NCI-H526 (cell line): ENCODE measurements around the gene KLK11.
A peak's percentile ranks its signal among the peaks of the same experiment; 100 is the strongest.

Experiments
- DNase-seq, 2 experiments: peaks; one replicate each; lab custom pipeline; 2025; lab: John Stamatoyannopoulos, UW

Gene KLK11

DNA sequence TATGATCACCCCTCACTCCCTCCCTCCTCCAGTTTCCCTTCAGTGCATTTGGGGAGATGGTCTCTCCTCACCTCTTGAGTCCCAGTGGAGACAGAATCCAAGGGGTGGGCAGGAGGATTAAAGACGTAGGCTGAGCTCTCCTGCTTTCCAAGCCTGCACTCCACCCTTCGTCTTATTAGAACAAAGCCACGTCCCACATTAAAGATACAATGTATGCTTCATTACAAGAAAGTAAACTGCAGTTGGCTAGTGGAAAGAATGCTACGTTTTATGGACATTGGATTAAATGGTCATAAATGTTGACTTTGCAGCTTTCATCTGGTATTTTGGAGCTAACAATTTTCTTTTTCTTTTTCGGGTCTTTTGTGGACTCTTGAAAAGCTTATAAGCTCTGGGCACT is 1.5 kb upstream of the KLK11 start:
- no peak for DNase-seq

DNA sequence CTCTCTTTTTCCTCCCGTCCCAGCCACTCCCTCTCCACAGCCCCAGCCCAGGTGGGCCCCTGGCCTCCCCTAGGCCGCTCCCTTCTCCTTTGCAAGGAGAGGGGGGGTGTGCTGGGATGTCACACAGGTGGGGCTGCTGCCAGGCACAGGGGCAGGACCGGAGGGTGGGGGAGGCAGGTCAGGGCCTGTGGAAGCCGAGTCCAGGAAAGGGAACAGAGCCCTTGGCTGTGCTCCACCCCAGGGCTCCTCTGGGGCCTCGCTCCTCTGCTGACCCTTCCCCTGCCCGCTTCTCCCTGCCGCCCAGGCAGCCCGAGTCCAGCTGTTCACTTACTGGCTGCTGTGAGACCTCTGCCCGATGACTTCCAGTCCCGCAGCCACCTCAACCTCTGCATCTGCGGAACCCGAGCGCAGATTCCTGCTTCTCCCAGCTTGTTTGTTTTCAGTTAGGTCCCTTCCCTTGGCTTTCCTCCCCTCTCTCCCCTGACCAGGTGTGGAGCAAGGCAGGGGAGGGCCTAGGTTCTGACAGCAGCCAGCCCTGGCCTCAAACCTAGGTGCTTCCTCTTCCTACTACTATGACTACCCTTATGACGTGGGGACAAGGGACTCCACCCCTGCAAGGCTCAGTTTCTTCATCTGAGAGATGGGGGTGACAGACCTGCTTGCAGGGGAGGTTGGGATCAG is 850 bp upstream of the KLK11 start:
- no peak for DNase-seq

DNA sequence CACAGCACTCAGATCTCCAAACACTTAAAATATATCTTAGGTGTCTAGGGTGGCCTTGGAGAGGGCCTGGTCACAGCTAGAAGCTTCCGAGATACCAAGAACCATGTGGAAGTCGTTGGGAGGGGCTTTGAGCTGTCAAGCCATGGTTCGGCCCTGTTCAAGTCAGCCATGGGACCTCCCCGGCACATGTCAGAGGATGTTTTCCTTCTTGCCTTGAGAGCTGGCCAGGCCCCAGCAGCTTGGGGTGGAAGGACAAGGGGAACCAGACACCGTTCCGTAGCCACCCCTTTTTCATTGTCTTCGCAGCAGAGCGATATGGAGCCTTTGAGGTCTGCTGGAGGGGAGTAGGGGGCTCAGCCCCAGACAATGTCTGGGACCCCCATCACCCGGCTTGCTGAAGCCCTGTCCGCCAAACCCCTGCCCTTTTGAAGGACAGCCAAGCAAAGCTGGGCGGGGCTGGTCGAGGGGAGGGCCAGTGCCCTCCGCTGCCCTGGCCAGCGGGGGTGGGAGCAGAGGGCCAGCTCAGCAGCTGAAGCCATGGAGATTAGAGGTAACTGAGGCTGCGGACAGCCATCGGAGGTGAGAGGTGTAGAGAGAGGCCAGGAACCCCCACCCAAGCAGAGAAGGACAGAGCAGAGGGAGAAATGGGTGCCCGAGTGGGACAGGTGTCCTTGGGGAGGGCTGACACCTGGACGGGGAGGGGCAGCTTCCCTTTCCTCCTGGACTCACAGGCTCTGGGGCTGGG is 435 bp downstream of the KLK11 start:
- no peak for DNase-seq

- no peak for DNase-seq
Measured at GRCh38 chr19:51025401-51025800, 1.0 kb downstream of the KLK11 start.

GRCh38 chr19:51024924-51025323 is 1.5 kb downstream of the KLK11 start:
- peak; percentile 25 to 46 for DNase-seq

DNA sequence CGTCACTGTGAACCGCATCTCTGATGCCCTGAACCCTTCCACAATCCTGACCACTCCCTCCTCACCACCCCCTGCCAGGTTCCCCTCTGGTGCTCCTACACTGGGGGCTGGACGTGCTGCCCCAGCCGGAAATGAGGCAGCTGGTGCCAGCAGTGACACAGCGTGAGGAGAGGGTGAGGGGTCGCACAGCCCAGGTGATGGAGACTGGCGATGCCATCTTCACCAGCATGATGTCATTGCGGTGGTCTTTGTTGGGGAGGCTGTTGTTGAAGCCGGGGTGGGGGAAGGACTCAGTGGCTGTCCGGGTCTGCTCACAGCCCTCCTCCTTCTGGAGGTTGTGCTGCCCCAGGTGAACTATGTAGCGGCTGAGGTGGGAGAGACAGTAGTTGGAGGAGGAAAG is 2.5 kb downstream of the KLK11 start:
- DNase-seq = no peak

GRCh38 chr19:51022526-51022925 is 3.9 kb downstream of the KLK11 start:
- DNase-seq = no peak

GRCh38 chr19:51020988-51021651 is 5.3 kb downstream of the KLK11 start:
- peak; percentile 84 to 89 for DNase-seq

GRCh38 chr19:51019544-51019925 is 6.9 kb downstream of the KLK11 start, which contains the start of gene KLK10:
TSS of gene KLK10 (minus strand) at chr19:51019709. CDS start at chr19:51019130, 579 bp downstream.
- DNase-seq = no peak

DNA sequence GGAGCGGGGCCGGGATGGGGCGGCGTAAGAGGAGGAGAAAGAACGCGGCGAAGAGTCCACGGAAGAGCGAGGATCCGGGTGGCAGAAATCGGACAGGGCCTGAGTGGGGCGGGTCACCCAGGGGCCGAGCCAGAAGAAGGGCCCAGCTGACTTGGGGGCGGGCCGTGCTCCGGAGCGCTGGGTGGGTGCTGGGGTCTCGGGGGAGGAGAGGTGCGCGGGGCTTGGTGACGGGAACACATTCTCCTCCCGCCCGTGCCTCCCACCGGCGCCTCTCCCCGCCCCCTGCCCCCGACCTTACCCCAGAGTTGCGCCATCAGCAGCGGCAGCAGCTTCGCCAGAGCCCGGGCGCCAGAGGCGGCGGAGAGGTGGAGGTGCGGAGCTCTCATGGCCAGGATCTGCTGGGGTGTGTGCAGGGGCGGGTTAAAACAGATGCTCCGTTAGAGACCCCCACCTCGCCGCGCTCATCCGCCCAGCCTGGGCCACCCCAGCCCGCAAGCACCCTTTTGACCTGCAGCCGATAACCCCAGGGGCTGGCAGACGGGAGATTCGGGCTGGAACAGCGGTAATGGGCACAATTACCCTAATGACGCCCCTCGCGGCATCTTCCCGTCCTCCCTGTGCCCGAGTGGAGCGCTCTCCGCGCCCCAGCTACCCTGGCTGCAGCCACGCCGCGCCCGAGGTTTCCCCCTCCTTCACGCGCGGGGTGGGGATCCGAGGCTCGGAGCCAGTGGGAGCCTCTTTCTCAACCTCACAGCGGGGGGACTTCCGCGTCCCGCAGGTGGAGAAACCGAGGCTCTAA is 7.5 kb downstream of the KLK11 start:
- peak in 1 of 2 experiments; percentile 39 for DNase-seq

DNA sequence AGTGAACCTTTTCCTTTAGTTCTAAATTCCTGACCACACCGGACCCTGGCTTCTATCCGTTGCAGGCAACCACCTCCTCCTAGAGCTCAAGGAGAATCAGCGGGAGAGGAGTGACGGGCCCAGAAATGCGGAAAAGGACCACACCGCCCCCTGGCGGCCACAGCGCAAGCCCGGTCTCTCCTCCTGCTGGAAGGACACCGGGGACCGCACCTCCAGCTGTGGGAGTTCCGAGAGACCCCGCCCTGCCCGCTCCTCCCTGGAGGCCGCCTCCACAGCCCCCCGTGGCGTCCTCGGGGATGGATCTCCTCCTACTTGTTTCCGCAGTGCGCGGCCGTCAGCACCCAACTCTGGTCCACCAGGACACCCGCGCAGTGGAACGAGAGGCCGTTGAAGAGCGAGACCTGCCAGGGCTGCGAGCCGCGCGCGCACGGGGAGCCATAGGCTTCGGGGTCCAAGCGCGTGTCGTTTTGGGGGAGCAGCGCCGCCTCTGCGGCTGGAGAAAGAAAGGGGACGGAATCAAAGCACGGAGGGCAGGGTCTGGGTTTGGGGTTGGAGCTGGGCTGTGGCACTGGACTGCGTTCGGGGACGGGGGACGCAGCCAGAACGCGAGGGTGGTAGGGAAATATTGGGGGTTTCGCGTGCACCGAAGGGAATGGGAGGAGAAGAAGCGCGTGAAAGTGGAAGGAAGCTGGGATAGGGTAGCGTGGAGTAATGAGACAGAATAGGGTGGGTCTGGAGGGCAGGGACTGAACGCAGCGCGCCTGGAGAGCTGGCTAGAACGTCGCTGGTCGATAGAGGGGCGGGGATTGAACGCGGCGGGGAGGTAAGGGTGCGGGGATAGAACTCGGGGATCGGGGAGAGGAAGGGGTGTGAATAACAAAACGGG is 9.4 kb downstream of the KLK11 start:
- peak; percentile 38 to 81 for DNase-seq

- DNase-seq = no peak
Measured at GRCh38 chr19:51015691-51016267, 10.6 kb downstream of the KLK11 start.

DNA sequence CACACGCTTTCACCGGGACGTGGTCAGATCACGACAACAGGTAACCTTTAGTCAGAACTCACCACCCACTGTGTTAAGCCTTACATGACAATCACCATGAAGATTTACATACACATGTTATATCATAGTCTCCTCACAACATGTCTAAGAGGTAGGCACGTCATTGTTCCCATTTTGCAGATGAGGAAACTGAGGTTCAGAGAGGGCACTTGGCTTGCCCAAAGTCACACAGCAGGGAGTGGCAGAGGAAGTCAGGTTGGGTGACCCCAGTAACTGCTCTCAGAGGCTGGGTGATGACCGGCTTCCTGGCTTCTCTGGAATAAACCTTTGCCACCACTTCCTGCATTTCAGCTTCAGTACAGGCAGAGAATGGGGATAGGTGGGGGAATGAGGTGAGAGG is 12.2 kb downstream of the KLK11 start:
- DNase-seq = no peak

- DNase-seq = no peak
Measured at GRCh38 chr19:51012661-51013190, 13.7 kb downstream of the KLK11 start.

DNA sequence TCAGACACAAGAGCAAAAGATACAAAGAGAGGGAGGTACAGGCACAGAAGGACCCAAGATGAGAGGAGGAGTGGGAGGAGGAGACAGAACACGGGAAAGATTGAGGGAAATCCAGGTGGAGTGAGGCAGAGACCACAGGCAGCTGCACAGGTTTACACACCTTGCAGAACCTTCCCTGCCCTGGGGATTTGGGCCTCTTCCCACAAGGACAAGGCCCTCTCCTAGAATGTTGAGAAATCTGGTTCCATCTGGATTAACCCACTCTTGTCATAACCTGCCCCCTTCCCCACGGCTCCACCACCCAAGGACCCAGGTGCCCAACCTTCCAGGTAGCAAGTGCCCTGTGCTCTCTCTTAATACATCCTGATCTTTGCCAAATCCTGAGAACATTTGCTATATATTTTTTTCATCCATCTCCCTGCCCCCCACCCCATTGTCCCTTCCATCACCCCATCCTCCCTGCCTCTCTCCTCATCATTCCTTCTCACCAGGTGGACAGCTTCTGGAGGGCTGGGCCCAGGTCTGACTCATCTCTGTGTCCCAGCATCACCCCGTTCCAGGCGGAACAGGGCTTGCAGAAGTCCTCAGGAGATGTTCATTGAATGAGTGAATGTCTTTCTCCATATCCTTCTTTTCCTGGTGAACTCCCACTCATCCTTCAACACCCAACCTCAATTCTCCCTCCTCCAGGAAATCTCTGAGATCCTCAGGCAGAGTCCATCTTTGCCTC is 16.2 kb downstream of the KLK11 start:
- DNase-seq = no peak

GRCh38 chr19:51009061-51009891 is 17.1 kb downstream of the KLK11 start:
- DNase-seq = no peak

DNA sequence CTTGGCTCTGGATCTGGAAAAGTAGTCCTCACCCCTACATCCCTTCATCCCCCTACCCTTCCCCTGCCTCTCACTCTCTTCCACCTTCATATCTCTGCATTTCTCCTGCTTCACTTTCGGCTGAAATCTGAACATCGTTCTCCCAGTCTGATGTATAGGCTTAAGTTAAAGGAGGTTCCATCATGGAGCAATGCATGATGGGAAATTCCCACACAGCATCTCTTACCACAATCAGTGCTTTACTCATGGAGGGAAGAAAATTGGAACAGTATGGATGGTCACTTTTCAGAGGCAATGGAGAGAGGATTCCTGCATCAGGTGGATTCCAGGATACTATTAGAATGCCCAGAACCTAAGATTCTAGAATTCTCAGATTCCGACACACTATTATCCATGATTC is 18.9 kb downstream of the KLK11 start:
- no peak for DNase-seq

DNA sequence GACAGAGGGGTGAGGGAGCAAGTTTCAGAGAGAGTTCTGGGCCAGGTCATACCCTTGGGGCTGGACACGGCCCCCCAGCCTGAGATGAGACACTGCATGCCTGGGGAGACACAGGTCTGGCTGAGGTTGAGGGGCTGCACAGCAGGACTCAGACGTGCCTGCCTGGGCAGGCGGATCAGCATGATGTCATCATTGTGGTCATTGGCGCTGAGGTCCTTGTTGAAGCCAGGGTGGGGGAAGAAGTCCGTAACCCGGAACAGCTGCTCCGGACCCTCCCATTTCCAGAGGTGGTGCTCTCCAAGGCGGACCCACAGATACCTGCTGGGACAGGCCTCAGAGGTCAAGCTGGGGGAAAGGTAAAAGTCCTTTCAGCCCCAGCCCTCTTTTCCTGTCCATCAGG is 20.0 kb downstream of the KLK11 start:
- DNase-seq = no peak

GRCh38 chr19:51005248-51005647 is 21.2 kb downstream of the KLK11 start:
- DNase-seq = no peak
